Activated CD8-positive, alpha-beta memory T cell treated with anti-CD3 and anti-CD28 coated beads for 1 hour (primary cell): ENCODE data around the gene BATF.

Experiments
- DNase-seq, 2 donors: peaks; one replicate each; pipeline ENCODE4 v3.0.0-alpha.2; 2020; ENCODE audit warnings: low read depth in 1 of 2; ENCODE audit errors: extremely low read depth in 1 of 2

The BATF gene

GRCh38 chr14:75531660-75532317, 9.5 kb downstream of the BATF start:
- DNase-seq: no peak

DNA sequence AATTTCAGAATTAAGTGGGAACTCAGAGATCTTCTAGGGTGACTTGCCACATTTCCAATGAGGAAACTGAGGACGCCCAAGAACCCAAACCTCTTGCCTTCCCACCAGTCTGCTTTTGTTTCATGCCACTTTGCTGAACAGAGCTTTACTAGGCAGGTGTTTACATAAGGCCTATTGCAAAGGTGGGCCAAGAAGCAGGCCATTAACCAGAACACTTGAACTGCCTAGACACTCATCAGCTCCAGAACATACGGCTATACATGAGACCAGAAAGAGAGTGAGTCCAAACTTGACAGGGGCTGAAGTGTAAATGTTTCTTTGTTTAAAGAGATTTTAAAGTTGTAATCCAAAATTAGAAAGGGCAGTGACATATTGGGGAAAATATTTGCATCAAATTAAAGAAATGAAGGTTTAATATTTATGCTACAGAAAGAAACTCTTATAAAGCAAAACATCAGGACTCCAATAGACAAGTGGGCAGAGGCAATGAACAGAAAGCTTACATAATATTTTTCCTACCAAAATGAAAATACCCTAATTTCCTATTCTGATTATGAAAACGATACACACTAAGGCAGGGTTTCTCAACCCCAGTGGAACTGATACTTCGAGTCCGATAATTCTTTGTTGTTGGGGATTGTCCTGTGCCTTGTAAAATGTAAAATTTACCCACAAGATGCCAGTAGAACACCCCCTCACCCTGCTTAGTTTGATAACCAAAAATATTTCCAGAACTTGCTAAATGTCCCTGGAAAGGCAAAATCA, 11.7 kb downstream of the BATF start:
- no peak for DNase-seq

DNA sequence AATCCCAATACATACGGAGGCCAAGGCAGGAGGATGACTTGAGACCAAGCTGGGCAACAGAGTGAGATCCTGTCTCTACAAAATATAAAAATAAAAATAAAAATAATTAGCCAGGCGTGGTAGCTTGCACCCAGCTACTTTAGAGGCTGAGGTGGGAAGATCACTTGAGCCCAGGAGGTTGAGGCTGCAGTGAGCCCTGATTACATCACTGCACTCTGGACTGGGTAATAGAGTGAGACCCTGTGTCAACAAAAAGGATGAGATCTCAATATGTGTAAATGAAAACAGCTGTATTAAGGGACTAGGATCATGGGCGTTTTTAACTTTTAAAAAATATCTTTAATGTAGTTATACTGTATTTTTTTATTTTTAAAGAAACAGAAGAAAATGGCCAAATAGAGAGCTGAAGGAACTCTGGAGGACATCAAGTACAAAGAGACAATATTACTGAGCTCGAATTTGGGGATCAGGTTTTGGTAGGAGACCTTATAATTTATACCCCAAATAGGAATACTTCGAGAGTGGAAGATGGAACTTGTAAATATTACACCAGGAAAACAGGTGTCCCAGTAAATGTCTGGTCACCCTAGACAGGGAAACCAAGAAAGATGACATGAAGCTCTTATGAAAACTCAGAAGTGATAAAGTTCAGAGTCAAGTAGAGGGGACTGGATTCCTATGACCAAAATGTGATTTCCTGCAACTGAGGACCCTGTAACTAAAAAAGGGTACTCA, 13.1 kb downstream of the BATF start:
- no peak for DNase-seq

DNA sequence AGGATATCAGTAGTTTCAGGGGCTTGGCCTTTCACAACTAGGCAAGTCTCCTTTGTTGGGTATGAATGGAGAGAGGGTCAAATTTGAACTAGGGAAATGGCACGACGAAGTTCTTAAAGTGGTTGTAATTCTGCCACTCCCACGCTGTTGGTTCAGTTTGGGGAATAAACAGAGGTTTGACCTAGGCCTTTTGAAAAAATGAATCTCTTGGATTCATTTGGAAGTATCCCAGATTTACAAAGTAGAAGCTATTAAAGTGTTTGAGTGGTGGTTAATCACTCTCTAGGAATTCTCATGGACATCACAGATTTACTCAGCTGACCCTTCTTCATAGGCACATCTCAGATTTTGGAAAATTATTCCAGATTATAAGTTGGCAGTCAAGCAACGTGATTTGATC, 14.8 kb downstream of the BATF start:
- DNase-seq: no peak

DNA sequence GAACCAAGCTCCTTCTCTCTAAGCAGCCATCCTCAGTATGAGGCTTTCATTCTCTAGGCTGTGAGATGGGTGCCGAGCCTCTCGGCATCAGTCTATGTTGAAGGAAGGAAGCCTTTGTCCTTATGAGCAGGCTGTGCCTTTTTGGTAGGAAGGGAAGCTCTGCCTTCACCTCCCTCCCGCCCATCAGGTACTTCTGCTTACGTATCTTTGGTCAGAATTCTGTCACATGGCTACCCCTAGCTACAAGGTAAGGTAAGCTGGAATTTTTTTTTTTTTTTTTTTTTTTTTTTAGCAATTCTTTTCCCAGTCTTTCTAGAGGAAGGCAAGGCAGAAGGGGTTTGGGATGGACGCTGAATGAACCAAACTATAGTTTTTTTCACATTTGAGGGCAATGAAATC, 16.9 kb downstream of the BATF start:
- DNase-seq: no peak

GRCh38 chr14:75539561-75540478, 17.6 kb downstream of the BATF start:
- DNase-seq: no peak

GRCh38 chr14:75540479-75540851, 18.2 kb downstream of the BATF start:
- DNase-seq: no peak

DNA sequence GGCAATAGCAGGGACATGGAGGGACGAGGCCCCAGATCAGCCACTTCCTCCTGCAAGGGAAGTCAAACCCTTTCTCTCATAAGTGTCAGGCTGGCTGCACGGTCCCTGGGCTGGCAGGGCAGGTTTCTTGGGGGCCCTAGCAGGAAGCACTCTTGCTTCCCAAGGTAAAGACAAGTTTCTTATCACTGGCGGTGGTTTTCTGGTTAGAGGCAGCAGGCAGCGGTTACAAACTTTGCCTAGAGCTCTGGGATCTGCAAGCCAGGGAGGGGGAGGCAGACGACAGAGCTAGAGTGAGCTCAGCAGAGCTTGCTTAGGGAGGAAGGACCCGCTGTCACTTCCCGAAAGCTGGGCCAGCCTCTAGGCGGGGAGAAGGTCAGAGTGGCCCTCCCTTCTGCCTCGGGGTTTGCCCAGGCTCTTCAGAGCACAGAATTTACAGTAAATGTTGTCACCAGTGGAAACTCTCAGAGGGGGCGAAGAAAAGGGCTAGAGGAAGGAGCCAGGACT, 20.4 kb downstream of the BATF start:
- DNase-seq: peak; percentile 42 to 46

- no peak for DNase-seq
These were observed 21.0 kb downstream of the BATF start for GRCh38 chr14:75543253-75543652.

- DNase-seq: no peak
These were observed 21.5 kb downstream of the BATF start for GRCh38 chr14:75543786-75544185.

DNA sequence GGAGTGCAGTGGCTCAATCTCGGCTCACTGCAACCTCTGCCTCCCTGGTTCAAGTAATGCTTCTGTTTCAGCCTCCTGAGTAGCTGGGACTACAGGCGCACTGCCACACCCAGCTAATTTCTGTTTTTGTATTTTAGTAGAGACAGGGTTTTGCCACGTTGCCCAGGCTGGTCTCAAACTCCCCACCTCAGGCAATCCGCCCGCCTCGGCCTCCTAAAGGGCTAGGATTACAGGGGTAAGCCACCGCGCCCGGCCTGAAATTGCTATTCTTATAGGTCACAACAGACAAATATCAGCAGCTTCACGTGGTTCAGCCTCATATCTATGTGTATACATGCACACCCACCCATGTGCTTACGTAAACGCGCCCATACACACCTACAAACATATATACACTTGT, 23.6 kb downstream of the BATF start:
- DNase-seq: no peak

GRCh38 chr14:75547552-75548250, 25.4 kb downstream of the BATF start:
- no peak for DNase-seq

- DNase-seq: no peak
These were observed 26.3 kb downstream of the BATF start for GRCh38 chr14:75548544-75548943.

DNA sequence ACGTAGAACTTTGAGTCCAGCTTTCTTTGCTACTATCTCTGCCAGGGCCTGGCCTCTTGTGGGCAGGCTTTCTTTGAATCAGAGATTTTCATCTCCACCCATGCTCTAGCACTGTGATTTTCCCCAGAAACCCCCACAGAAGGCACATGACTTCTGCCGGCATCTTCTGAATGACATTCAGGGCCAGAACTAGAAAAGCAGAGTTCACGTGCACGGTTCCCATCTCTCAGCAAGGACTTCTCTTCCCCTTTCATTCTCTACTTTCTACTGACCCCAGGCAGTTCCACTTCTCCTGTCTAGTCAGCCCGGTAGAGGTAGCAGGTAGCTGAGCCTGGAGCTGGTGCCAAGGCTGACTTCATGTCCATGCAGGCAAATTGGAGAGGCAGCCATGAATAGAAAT, 26.9 kb downstream of the BATF start:
- no peak for DNase-seq

DNA sequence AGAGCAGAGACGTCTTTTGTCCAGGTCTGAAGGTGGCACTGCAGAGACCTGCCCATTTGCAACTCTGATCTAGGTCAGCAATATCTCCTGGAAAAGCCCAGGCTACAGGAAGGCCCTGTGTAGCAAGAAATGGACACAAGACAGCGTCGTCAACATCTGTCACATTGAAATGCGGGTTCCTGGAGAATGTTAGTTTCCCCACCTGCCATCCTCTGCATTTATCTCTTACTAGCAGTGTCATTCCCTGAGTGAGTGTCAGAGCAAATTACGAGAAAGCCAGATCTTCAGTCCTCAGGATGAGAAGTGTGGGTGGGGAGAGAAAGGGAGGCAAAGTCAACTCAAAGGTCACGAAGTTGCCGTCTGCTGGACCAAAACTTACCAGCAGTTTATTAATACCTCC, 28.8 kb downstream of the BATF start:
- DNase-seq: no peak

DNA sequence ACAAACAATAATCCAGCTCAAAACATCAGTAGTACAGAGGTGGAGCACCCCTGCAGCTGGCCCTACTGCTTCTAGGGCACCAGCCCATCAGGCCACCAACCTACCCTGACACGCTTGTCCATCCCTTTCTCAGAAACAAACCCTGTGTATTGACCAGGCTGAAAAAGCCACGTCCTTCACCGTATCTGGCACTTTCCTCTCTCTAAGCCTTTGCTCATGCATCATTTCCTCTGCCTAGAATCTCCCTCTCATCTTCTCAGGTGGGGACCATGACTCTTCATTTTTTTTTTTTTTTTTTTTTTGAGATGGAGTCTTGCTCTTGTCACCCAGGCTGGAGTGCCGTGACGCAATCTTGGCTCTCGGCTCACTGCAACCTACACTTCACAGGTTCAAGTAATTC, 30.9 kb downstream of the BATF start:
- DNase-seq: no peak

- DNase-seq: no peak
These were observed 31.6 kb downstream of the BATF start for GRCh38 chr14:75553761-75554364.

DNA sequence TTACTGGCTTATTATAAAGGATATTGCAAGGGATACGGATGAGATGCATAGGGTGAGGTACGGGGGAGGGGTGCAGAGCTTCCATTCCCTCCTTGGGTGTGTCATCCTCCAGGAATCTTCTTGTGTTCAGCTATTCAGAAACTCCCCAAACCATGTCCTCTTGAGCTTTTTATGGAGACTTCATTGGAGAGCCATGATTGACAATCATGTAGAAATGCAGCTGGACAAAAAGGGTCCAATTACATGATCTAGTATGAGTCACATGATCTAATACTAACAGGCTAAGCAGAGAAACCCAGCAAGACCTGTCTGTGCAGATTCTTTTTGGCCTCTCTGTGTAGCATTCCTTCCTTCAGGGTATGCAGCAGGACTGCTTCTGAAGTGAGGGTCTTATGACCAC, 32.2 kb downstream of the BATF start:
- no peak for DNase-seq

DNA sequence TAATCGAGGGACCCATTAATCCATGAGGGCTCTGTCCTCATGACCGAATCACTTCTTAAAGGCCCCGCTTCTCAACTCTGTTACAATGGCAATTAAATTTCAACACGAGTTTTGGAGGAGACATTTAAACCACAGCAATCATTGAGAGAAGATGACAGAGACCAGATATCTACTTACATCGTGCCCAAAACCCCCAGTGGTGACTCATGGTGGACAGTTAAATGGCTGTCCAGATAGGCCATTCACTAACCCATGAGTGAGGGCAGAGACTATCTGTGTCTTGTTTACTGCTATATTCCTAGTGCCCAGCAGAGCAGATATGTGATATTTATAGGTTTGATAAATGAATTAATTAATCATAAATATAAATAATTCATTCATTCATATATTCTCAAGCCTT, 36.2 kb downstream of the BATF start:
- no peak for DNase-seq

GRCh38 chr14:75559045-75559444, 36.8 kb downstream of the BATF start:
- DNase-seq: no peak
